Measurements from ENCODE around the gene ATP6AP2.

The ATP6AP2 gene

DNA sequence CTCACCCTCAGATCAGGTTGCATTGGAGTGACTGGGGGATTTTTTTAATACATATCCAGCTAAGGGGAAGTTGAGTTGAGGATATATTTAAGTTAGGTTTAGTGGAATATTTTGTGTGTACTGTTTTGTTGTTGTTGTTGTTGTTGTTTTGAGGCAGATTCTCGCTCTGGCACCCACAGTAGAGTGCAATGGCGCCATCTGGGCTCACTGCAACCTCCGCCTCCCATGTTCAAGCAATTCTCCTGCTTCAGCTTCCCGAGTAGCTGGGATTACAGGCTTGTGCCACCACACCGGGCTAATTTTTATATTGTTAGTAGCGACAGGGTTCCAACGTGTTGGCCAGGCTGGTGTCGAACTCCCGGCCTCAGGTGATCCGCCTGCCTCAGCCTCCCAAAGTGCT, 38.6 kb upstream of the ATP6AP2 start:
- Histone ChIP-seq H3K4me3 (no peak overlapping the region), H3K27ac (no peak overlapping the region)
- TF ChIP-seq, protein P1, sequence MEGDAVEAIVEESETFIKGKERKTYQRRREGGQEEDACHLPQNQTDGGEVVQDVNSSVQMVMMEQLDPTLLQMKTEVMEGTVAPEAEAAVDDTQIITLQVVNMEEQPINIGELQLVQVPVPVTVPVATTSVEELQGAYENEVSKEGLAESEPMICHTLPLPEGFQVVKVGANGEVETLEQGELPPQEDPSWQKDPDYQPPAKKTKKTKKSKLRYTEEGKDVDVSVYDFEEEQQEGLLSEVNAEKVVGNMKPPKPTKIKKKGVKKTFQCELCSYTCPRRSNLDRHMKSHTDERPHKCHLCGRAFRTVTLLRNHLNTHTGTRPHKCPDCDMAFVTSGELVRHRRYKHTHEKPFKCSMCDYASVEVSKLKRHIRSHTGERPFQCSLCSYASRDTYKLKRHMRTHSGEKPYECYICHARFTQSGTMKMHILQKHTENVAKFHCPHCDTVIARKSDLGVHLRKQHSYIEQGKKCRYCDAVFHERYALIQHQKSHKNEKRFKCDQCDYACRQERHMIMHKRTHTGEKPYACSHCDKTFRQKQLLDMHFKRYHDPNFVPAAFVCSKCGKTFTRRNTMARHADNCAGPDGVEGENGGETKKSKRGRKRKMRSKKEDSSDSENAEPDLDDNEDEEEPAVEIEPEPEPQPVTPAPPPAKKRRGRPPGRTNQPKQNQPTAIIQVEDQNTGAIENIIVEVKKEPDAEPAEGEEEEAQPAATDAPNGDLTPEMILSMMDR (IDR thresholded peaks at IDR 0.05): no peak
- no peak for DNase-seq (ENCODE audit: low spot score)

DNA sequence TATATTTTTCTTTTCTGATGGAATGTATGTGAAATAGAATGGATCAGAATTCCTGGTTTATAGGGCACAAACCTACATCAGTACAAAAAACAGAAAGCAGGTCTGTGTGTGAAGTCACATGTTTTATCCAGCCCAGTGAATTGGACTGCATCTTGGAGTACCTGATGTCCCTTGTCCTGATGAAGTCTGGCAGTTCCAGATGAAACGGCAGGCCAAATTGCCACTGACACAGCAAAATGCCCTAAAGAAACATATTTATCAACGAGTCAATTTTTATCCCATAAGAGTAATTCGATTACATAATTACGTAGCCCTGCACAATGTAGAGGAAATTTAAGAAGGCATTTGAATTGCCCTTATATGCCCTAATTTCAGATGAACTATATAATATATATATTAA, 37.8 kb upstream of the ATP6AP2 start:
- Histone ChIP-seq H3K4me3 (no peak overlapping the region), H3K27ac (no peak overlapping the region)
- DNase-seq (ENCODE audit: low spot score): no peak
- TF ChIP-seq, protein P1 (IDR thresholded peaks at IDR 0.05): no peak

DNA sequence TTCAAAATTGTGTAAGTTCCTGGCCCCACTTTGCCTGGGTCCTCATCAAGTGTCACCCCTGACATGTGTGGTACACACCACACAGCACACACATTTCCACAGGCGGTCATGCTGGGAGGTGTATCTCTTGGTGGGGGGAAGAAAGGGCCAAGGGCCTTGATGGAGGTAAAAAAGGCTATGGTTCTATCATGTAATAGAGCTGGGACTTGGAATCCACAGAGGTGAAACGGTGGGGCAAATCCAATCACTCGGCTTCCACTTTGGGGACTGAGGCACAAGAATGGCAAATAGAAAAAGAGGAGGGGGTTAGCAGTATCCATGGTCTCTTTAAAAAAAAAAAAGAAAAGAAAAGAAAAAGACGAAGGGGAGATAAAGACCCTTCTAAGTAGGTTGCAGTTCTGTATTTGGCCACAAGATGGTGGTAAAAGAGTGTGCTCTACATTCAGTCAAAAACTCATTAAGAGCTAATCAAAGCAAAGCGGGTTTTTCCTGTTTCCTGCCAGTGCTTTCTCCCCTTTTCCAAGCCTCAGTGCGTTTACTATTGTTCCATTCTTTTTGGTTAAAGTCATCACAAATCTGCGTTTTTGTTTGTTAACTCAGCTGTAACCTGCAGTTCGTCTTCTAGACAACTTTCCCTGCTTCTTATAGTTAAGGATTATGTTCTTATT, 37.0 kb upstream of the ATP6AP2 start:
- TF ChIP-seq, protein P1 (IDR thresholded peaks at IDR 0.05): peak; percentile 70
- H3K4me3 ChIP-seq: no peak overlapping the region
- DNase-seq (ENCODE audit: low spot score): no peak
- no peak overlapping the region for H3K27ac ChIP-seq

DNA sequence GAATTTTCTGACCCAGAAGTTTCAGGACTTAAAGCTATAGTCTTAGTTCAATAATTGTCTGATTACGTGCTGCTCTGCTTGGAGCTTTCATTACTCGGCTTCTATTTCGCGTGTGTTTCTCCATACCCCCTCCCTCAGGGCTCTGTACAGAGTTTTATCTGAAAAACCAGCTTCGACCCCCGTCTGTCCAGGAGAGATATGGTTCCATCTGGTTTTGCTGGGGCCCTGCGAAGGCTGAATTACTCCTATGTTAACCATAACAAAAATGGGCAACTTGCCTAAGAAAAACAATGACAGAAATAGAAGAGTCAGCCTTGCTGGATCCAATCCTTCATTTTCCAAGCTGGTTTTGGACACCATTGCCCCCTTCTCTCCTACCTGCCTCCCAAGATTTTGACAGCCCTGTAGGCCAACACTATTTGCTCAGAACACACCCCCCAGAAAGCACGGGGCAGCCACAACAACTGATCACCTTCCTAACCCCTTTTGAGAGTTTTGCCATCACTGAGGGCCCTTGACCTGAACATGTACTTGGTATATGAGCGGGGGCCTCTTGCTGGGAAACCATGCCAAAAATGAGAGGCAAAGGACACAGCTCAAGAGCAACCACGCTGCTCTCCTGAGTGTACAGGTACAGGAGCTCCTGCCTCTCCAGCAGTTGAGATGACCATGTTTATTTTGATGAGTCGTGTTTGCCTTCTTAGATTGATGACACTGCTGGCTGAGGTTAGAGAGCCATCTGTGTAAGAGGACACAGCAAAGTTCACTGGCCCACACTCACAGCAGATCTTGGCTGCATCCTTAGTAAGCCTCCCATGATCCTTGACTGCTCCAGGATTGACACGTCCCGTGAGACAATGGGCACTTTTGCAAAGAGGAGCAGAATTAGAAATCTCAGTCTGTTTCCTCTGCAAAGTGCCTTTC, 36.2 kb upstream of the ATP6AP2 start:
- TF ChIP-seq, protein P1 (IDR thresholded peaks at IDR 0.05): no peak
- Histone ChIP-seq H3K4me3 (no peak overlapping the region), H3K27ac (no peak overlapping the region)
- DNase-seq (ENCODE audit: low spot score): no peak

DNA sequence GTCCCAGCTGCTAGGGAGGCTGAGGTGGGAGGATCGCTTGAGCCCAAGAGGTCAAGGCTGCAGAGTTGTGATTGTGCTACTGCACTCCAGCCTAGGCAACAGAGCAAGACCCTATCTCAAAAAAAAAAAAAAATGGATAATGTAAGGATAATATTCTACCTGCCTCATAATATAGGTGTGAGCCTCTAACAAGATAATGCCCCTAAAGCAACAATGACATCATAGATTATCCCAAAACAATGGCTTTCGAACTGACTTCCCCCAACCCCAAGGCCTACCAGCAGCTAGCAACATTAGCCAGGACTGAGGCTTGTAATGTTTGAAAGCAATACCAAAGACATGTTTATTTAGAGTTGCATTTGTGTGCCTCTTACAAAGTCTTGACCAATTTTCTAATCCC, 33.9 kb upstream of the ATP6AP2 start:
- no peak for DNase-seq (ENCODE audit: low spot score)
- no peak overlapping the region for H3K4me3 ChIP-seq
- no peak overlapping the region for H3K27ac ChIP-seq
- TF ChIP-seq, protein P1 (IDR thresholded peaks at IDR 0.05): no peak

DNA sequence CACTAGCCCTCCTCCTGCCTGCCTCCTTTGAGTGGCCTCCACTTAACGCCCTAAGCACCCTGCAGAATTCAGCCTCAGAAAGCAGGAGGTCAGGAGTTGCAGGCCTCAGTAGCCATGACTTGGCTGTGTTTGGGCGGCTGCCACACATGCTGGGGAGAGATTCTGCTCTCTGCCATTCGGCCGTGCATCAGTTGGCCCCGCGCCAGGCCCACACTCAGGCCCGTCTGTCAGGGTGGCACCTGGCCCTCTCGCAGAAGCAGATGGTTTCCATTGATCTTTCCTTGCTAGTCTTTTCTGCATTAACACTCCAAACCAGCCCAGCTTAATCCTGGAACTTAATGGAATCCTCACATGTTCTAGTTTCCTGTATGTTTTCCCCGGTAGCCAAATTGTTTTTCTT, 30.7 kb upstream of the ATP6AP2 start:
- Histone ChIP-seq H3K27ac (no peak overlapping the region), H3K4me3 (no peak overlapping the region)
- no peak for DNase-seq (ENCODE audit: low spot score)
- TF ChIP-seq, protein P1 (IDR thresholded peaks at IDR 0.05): no peak
